ENCODE data around the gene KLHL29. TPM values are rescaled to one million over a fixed set of nuclear protein-coding genes. Genes with fewer than 3 reads are reported as not detected.
A peak's percentile ranks its signal among the peaks of the same experiment; 100 is the strongest.

Gene KLHL29
- total and polyA plus RNA-seq, 5 donors from 2014 or later, result 0.09 to 1.3 (median 0.24) TPM

DNA sequence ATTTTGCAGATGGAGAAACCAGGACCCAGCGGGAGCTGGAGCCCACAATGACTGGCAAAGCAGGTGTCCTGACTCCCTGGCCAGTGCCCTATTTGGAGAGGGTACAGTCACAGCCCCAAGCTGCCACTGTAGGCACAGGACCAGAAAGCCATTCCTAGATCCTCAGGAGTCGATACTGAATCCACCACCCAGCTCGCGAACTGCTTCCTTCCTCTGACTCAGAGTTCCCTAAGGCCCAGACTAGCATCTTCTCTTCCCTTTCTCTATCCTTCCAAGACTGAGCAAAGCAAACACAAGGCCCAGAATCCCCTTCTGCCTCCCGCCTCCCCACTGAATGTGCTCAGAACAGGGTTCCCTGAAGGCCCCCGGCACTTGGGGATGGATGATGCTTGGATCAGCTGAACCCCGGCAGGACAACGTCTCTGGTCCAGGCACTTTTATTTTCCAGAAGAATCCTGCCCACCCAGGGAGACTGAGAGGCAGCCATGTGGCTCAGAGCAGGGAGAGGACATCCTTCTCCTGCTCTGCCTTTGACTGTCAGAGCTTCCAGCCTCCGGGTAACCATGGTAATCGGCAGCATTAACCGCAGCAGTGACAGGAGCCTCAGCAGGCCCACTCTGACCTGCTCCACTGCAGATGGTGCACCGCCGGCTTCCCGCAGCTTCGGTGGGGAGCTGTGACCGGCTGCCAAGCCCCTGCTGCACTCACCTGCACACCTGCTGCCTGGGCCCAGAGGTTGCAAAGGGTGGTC is 34.8 kb upstream of the KLHL29 start:
- DNase-seq (no peak), ATAC-seq (ENCODE audit: low read depth in 2 of 2) (no peak)
- no peaks in the 10 kb centered on the region for H3K4me1 ChIP-seq (ENCODE audit: control insufficient read depth, insufficient read depth, low read length, poor library complexity, severe bottlenecking)
- H3K9me3 ChIP-seq (ENCODE audit: control insufficient read depth in 2 of 2, low read length in 2 of 2), result no peaks in the 10 kb centered on the region
- no peaks in the 10 kb centered on the region for H3K36me3 ChIP-seq (ENCODE audit: control insufficient read depth, insufficient read depth, low read length)
- no peak overlapping the region for H3K27ac ChIP-seq (ENCODE audit: insufficient read depth, low read length, poor library complexity, severe bottlenecking)
- H3K27ac Mint-ChIP-seq, result no peak overlapping the region
- no peak overlapping the region for H3K4me3 Mint-ChIP-seq
- H3K27me3 Mint-ChIP-seq, result peaks cover 4% of the 10 kb centered on the region
- peaks cover 0 to 2% (median 0%) of the 10 kb centered on the region in 7 donors for H3K9me3 Mint-ChIP-seq
- H3K36me3 Mint-ChIP-seq, result no peaks in the 10 kb centered on the region
- no peak overlapping the region for H3K4me3 ChIP-seq (ENCODE audit: low read depth, low read length)
- no peaks in the 10 kb centered on the region for H3K4me1 Mint-ChIP-seq
- no peaks in the 10 kb centered on the region for H3K27me3 ChIP-seq (ENCODE audit: control insufficient read depth, insufficient read depth, low read length)

DNA sequence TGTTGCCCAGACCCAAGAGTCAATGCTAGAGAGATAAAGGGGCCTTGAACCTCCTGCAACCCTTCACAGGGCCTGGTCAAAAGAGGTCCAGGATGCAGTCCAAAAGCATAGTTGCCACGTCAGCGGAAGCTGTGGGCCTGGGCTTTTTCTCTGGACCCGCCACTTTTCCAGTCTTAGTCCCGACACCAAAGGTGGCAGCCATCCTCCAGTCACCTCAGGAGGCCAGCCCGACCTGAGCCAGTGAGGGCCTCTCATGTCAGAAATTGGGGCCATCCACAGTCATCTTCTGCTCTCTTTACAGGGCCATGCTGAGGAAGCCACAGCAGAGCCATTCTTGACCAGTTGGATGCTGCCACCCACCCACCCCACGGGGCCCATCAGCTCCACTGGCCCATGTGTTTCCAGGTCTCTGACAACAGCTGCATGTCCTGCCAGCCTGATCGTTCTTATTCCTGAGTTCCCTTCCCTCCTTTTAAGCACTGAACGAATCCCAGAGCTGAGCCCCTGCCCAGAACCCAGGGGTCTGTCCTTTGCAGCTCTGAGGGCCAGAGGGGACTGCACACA is 34.1 kb upstream of the KLHL29 start:
- no peaks in the 10 kb centered on the region for H3K36me3 ChIP-seq (ENCODE audit: control insufficient read depth, insufficient read depth, low read length)
- no peak overlapping the region for H3K27ac ChIP-seq (ENCODE audit: insufficient read depth, low read length, poor library complexity, severe bottlenecking)
- H3K4me3 ChIP-seq (ENCODE audit: low read depth, low read length), result no peak overlapping the region
- no peaks in the 10 kb centered on the region for H3K36me3 Mint-ChIP-seq
- ATAC-seq (ENCODE audit: low read depth in 2 of 2) (no peak), DNase-seq (no peak)
- H3K4me3 Mint-ChIP-seq, result no peak overlapping the region
- no peaks in the 10 kb centered on the region for H3K4me1 ChIP-seq (ENCODE audit: control insufficient read depth, insufficient read depth, low read length, poor library complexity, severe bottlenecking)
- H3K9me3 Mint-ChIP-seq, result peaks cover 0 to 2% (median 0%) of the 10 kb centered on the region in 7 donors
- peaks cover 4% of the 10 kb centered on the region for H3K27me3 Mint-ChIP-seq
- H3K4me1 Mint-ChIP-seq, result no peaks in the 10 kb centered on the region
- H3K27me3 ChIP-seq (ENCODE audit: control insufficient read depth, insufficient read depth, low read length), result no peaks in the 10 kb centered on the region
- no peaks in the 10 kb centered on the region for H3K9me3 ChIP-seq (ENCODE audit: control insufficient read depth in 2 of 2, low read length in 2 of 2)
- H3K27ac Mint-ChIP-seq, result no peak overlapping the region

DNA sequence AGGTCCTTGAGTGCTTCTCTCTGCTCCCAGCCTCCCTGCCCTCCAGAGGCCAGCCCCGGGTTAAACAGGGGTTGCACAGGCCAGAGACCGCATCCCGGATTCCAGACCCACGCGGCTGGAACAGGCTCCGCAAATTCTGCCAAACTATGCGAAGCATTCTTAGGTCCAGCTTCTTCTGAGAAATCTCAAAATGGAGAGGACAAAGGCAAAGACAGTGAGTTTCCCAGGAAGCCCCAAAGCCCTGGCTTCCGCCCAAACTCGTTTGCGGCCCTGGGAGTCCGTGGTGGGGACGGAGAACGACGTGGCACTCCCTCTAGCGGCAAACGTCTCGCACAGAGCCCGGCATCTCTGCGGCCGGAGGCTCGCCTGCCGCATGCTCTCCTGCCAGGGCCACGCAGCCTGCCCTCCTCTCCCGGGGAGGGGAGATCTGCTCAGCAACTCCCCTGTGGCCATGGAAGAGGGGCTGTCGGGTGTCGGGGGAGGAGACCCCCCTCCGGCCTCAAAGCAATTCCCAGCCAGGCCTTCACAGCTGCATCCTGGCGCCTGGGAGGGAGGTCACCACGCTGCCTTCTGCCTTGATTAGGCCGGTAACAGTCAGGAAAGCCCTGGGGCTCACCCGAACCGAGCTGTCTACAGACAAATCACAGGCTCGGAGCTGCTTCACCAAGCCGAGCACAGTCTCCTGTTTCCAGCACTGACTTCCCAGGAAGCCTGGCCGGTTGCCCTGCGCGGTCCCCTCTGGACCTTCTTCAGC is 33.4 kb upstream of the KLHL29 start:
- Histone ChIP-seq H3K27me3 (ENCODE audit: control insufficient read depth, insufficient read depth, low read length) (no peaks in the 10 kb centered on the region), H3K4me1 (ENCODE audit: control insufficient read depth, insufficient read depth, low read length, poor library complexity, severe bottlenecking) (no peaks in the 10 kb centered on the region), H3K36me3 (ENCODE audit: control insufficient read depth, insufficient read depth, low read length) (no peaks in the 10 kb centered on the region), H3K4me3 (ENCODE audit: low read depth, low read length) (no peak overlapping the region), H3K27ac (ENCODE audit: insufficient read depth, low read length, poor library complexity, severe bottlenecking) (no peak overlapping the region), H3K9me3 (ENCODE audit: control insufficient read depth in 2 of 2, low read length in 2 of 2) (no peaks in the 10 kb centered on the region)
- ATAC-seq (ENCODE audit: low read depth in 2 of 2), result peak in 1 of 2 donors; percentile 53
- DNase-seq, result peak in 2 of 3 donors; percentile 15 to 52
- H3K27ac Mint-ChIP-seq, result no peak overlapping the region
- no peaks in the 10 kb centered on the region for H3K36me3 Mint-ChIP-seq
- H3K4me3 Mint-ChIP-seq, result no peak overlapping the region
- peaks cover 8% of the 10 kb centered on the region for H3K27me3 Mint-ChIP-seq
- peaks cover 0 to 2% (median 0%) of the 10 kb centered on the region in 7 donors for H3K9me3 Mint-ChIP-seq
- H3K4me1 Mint-ChIP-seq, result no peaks in the 10 kb centered on the region

DNA sequence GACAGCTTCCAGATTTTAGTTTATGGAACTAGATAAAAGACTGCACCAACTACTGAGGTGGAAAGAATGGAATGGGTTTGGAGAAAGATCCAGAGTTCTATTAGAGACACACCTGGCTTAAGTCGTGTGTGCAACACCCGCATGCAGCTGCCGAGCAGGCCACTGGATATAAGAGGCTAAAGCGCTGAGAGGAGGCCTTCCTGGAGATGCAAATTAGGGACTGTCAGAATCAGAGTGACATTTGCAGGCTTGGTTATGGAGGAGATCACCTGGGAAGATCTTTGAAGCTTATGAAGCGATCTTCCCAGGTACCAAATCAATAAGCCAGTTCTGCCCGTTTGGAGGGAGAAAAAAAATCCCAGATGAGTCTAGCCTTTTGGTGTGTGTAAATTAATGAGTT is 30.4 kb upstream of the KLHL29 start:
- H3K27me3 ChIP-seq (ENCODE audit: control insufficient read depth, insufficient read depth, low read length), result no peaks in the 10 kb centered on the region
- H3K27ac ChIP-seq (ENCODE audit: insufficient read depth, low read length, poor library complexity, severe bottlenecking), result no peak overlapping the region
- H3K9me3 Mint-ChIP-seq, result peaks cover 0 to 2% (median 0%) of the 10 kb centered on the region in 7 donors
- no peak overlapping the region for H3K4me3 ChIP-seq (ENCODE audit: low read depth, low read length)
- DNase-seq, result no peak
- no peak overlapping the region for H3K4me3 Mint-ChIP-seq
- no peak overlapping the region for H3K27ac Mint-ChIP-seq
- H3K4me1 Mint-ChIP-seq, result no peaks in the 10 kb centered on the region
- no peaks in the 10 kb centered on the region for H3K4me1 ChIP-seq (ENCODE audit: control insufficient read depth, insufficient read depth, low read length, poor library complexity, severe bottlenecking)
- H3K36me3 ChIP-seq (ENCODE audit: control insufficient read depth, insufficient read depth, low read length), result no peaks in the 10 kb centered on the region
- ATAC-seq (ENCODE audit: low read depth in 2 of 2), result no peak
- peaks cover 8% of the 10 kb centered on the region for H3K27me3 Mint-ChIP-seq
- H3K36me3 Mint-ChIP-seq, result no peaks in the 10 kb centered on the region
- H3K9me3 ChIP-seq (ENCODE audit: control insufficient read depth in 2 of 2, low read length in 2 of 2), result no peaks in the 10 kb centered on the region

DNA sequence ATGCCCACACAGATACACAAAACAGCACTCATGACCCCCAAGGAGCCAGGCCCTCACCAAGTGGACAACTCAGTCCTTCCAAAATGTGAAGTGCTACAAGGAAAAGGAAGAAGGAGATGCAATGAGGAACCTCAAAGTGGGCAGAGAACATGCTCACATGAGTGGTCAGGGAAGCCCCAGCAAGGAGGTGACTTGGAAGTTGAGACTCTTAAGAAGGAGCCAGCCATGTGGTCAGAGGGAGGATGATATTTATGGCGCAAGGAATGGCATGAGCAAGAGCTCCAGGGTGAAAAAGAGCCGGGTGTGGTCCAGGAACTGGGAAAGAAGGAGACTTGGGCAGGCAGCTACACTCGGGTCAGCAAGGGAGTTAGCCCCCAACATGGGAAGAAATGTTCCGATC is 30.0 kb upstream of the KLHL29 start:
- DNase-seq (no peak), ATAC-seq (ENCODE audit: low read depth in 2 of 2) (no peak)
- no peak overlapping the region for H3K4me3 Mint-ChIP-seq
- Histone ChIP-seq H3K9me3 (ENCODE audit: control insufficient read depth in 2 of 2, low read length in 2 of 2) (no peaks in the 10 kb centered on the region), H3K36me3 (ENCODE audit: control insufficient read depth, insufficient read depth, low read length) (no peaks in the 10 kb centered on the region), H3K4me3 (ENCODE audit: low read depth, low read length) (no peak overlapping the region), H3K27ac (ENCODE audit: insufficient read depth, low read length, poor library complexity, severe bottlenecking) (no peak overlapping the region), H3K4me1 (ENCODE audit: control insufficient read depth, insufficient read depth, low read length, poor library complexity, severe bottlenecking) (no peaks in the 10 kb centered on the region), H3K27me3 (ENCODE audit: control insufficient read depth, insufficient read depth, low read length) (no peaks in the 10 kb centered on the region)
- peaks cover 8% of the 10 kb centered on the region for H3K27me3 Mint-ChIP-seq
- peaks cover 0 to 2% (median 0%) of the 10 kb centered on the region in 7 donors for H3K9me3 Mint-ChIP-seq
- no peaks in the 10 kb centered on the region for H3K4me1 Mint-ChIP-seq
- no peaks in the 10 kb centered on the region for H3K36me3 Mint-ChIP-seq
- H3K27ac Mint-ChIP-seq, result no peak overlapping the region

DNA sequence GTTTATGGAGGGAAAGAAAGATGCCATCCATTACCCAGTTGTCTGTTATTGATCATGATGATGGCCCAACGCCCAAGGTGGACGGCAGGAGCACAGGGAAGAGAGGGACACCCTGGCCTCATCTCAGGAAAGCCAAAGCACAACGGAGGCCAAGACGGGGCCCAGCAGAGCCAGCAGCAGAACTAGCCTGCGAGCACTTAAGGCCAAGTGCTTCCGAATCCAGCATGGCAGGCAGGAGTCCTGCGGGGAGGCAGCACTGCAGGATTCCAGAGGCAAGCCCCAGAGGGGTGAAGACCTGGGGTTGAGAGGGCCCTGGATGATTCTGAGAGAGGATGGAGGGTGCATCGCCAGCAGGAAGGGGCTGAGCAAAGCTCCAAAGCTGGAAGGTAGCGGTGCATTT is 28.3 kb upstream of the KLHL29 start:
- no peak overlapping the region for H3K4me3 Mint-ChIP-seq
- Histone ChIP-seq H3K36me3 (ENCODE audit: control insufficient read depth, insufficient read depth, low read length) (no peaks in the 10 kb centered on the region), H3K27ac (ENCODE audit: insufficient read depth, low read length, poor library complexity, severe bottlenecking) (no peak overlapping the region), H3K4me3 (ENCODE audit: low read depth, low read length) (no peak overlapping the region), H3K4me1 (ENCODE audit: control insufficient read depth, insufficient read depth, low read length, poor library complexity, severe bottlenecking) (no peaks in the 10 kb centered on the region), H3K27me3 (ENCODE audit: control insufficient read depth, insufficient read depth, low read length) (no peaks in the 10 kb centered on the region), H3K9me3 (ENCODE audit: control insufficient read depth in 2 of 2, low read length in 2 of 2) (no peaks in the 10 kb centered on the region)
- H3K4me1 Mint-ChIP-seq, result no peaks in the 10 kb centered on the region
- peaks cover 12% of the 10 kb centered on the region for H3K27me3 Mint-ChIP-seq
- no peaks in the 10 kb centered on the region for H3K36me3 Mint-ChIP-seq
- DNase-seq (no peak), ATAC-seq (ENCODE audit: low read depth in 2 of 2) (no peak)
- H3K9me3 Mint-ChIP-seq, result peaks cover 0 to 3% (median 0%) of the 10 kb centered on the region in 7 donors
- no peak overlapping the region for H3K27ac Mint-ChIP-seq

DNA sequence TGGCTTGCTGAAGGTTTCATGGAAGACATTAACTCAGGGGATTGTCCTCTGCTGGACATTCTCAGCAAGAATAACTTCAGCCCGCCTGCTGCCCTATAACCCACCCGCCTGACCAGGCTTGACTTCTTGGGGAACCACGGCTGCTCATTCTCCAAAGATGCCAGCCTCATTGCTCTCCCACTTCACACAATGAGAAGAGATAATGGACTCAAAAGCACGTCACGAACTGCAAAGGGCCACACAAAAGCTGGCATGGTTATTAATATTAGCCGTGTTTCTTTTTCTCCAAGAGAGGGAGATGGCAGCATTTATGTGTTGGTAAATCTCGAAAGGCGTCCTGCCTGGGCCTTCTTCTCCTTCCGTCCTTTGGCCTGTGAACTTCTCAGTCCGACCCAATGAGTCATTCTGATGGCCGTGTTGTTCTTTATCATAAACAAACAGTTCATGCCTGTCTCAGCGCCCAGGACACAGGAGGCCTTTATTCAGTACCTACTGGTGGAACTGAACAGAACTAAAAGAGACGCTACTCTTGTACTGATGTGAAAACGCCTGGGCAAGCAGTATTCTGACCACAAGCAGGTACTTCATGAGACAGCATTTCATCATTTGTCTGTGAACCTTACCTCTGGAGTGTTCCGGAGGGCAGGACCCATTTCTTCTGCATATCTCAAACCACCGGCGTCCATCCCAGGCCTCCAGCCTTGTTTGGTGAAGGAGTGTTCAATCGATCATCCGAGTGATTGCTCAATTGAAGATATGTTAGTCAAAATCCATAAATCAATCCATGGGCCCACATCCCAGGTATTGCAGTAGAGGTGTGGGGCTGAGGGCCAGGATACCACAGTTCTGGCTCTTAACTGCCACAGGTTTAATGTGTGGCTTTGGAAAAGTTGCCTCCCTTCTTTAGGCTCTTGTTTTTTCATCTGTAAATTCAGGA is 25.1 kb upstream of the KLHL29 start:
- Mint-ChIP-seq H3K4me1 (no peaks in the 10 kb centered on the region), H3K27me3 (peaks cover 8% of the 10 kb centered on the region), H3K27ac (no peak overlapping the region), H3K9me3 (peaks cover 0 to 3% (median 0%) of the 10 kb centered on the region in 7 donors), H3K36me3 (no peaks in the 10 kb centered on the region), H3K4me3 (no peak overlapping the region)
- Histone ChIP-seq H3K36me3 (ENCODE audit: control insufficient read depth, insufficient read depth, low read length) (no peaks in the 10 kb centered on the region), H3K27ac (ENCODE audit: insufficient read depth, low read length, poor library complexity, severe bottlenecking) (no peak overlapping the region), H3K4me1 (ENCODE audit: control insufficient read depth, insufficient read depth, low read length, poor library complexity, severe bottlenecking) (no peaks in the 10 kb centered on the region), H3K27me3 (ENCODE audit: control insufficient read depth, insufficient read depth, low read length) (peaks cover 5% of the 10 kb centered on the region), H3K9me3 (ENCODE audit: control insufficient read depth in 2 of 2, low read length in 2 of 2) (no peaks in the 10 kb centered on the region), H3K4me3 (ENCODE audit: low read depth, low read length) (no peak overlapping the region)
- DNase-seq (no peak), ATAC-seq (ENCODE audit: low read depth in 2 of 2) (no peak)
